GM18508 (cell line): ENCODE measurements around the gene GIPC1.
"Not testable (repeated sequence)": the region's sequence is repeated elsewhere in the genome, so short reads cannot be mapped to it uniquely, and the experiment has no call there.

Source experiments
- ATAC-seq: cut with Tn5 transposase; IDR thresholded peaks from one replicate; pipeline ENCODE4 v1.9.1; 2021; ENCODE audit warnings: moderate number of reproducible peaks; ENCODE audit not compliant: insufficient read depth, unreplicated experiment

Gene GIPC1

DNA sequence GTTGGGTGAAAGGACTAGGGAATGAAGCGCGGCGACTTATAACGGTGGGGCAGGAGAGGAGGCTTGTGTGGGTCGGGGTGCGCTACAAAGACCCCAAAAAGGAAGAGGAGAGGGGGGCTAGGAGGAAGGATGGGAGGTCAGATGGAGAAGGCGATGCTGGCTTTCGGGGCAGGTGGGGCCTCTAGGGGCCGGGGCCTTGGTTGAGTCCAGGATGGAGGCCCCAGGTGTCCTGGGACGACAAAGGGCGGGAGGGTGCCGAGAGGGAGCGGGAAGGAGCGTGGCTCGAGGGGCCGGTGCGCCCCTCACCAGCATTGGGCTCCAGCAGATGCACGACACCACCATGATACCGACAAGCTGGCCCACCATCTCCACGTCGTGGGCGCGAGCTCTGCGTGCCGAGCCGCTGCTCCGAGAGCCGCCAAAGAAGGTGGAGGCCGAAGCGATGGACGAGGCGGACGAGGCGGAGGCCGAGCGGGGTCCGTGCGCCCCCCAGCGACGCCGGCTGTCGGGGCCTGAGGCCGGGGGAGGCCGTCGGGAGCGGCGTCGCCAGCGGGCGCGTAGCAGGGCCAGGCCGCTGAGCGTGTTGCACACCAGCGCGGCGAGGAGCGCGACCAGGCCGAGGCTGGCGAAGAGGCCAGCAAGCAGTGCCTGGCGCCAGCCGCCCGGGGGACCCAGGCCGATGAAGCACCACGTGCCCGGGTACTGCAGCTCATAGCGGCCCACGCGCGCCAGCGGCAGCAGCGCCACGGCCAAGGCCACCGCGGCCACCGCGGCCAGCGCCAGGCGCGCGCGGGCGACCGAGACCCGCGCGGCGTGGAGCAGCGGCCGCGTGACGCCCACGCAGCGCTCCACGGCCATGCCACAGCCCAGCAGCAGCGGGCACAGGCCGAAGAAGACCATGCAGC is 22.6 kb downstream of the GIPC1 start:
- ATAC-seq = no peak

DNA sequence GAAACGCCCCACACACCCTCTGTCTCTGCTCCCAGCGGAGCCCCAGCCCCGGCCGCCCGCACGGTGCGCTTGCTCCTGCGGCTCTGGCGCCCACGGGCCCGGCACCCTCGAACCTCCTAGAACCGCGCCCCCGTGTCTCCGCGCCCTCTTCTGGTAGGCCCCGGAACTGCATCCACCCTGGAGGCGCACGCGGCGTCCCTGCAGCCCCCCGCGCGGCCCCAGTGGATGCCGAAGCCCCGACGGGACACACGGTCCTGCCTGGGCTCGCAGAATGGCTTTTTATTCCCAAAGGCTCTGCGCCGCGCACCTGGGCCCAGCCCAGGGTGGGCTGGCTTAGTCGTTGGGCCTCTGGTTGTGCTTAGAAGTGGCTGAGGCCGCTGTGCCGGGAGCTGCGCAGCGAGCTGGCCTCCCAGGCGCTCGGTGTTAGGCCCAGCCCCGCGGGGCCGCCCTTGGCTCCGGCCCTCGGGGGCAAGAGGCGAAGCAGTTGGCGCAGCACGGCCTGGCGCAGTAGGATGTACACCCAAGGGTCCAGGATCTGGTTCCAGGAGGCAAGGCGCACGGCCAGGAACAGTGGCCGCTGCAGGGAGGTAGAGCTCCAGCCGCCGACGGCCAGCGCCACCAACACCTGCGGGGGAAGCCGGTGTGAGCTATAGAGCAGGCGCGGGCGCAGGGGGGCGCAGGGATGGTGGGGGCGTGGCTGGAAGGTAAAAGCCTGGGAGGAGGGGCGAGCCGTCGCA is 23.6 kb downstream of the GIPC1 start:
- ATAC-seq = no peak

DNA sequence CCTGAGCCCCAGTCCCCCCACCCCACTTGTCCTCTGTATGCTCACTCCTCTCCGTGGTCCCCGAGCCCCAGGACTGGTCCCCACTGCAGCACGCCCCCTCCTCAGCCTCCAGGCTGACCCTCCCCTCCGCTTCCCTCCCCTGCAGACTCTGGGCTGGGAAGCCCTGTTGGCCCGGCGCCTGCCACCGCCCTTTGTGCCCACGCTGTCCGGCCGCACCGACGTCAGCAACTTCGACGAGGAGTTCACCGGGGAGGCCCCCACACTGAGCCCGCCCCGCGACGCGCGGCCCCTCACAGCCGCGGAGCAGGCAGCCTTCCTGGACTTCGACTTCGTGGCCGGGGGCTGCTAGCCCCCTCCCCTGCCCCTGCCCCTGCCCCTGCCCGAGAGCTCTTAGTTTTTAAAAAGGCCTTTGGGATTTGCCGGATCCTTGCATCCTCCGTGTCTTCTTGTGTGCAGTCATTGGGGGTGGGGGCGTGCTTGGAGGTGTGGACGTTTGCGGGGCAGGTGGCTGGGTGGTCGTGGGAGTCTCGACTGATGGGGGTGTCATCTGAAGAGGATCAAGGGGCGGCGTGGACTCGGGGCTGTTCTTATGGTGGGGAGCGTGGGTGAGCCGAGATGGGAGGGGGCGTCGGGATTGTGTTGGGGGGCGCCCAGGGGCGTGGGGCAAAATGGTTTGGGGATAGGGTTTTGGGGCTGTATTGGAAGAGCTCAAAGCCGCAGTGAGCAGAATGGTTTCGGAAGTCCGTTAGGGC is 24.3 kb downstream of the GIPC1 start:
- no peak for ATAC-seq

DNA sequence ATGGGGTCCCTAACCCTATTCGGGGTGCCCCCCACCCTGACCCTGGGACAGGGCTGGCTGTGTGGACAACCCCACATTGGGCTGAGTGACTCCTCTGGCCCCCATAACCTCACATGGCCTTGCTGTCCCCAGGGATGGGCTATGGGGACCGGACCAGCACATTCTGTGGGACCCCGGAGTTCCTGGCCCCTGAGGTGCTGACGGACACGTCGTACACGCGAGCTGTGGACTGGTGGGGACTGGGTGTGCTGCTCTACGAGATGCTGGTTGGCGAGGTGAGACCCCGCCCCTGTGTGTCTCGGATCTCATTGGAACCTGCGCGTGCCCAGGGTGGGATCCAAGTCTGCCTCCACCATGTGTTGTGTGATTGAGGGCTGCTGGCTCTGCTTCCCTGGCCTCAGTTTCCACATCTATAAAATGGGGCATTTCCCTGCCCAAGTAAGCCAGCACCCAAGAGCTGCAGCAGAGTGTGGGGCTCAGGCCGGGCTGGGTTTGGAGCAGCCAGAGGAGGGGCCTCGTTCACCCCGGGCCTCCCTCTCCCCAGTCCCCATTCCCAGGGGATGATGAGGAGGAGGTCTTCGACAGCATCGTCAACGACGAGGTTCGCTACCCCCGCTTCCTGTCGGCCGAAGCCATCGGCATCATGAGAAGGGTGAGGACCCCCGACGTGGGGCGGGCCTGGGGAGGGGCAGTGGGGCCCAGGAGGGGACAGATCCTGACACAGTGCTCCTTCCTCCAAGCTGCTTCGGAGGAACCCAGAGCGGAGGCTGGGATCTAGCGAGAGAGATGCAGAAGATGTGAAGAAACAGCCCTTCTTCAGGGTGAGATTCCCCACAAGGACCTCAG is 25.7 kb downstream of the GIPC1 start:
- ATAC-seq = no peak

DNA sequence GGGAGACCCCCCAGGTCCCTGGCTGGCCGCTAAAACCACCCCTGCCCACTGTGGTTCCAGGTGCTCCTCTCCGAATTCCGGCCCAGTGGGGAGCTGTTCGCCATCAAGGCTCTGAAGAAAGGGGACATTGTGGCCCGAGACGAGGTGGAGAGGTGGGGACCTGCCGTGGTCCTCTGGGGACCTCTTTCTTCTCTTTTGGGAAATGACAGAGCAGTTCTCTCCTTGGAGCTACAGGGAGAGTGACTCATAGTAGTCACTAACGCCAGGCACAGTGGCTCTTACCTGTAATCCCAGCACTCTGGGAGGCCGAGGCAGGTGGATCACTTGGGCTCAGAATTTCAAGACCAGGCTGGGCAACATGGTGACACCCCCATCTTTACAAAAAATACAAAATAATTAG is 28.1 kb downstream of the GIPC1 start:
- no peak for ATAC-seq

DNA sequence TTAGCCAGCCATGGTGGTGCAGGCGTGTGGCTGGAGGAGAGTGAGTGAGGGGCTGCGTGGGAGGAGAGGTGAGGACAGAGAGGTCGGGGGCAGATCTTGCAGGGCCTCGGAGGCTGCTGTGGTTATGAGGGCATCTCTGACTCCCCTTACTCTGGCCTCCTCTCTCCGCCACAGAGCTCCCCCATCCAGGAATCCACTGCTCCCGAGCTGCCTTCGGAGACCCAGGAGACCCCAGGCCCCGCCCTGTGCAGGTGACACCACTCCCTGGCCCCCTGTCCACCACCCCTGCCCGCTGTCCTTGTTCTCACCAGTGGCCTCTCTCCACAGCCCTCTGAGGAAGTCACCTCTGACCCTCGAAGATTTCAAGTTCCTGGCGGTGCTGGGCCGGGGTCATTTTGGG is 28.5 kb downstream of the GIPC1 start:
- ATAC-seq = no peak

DNA sequence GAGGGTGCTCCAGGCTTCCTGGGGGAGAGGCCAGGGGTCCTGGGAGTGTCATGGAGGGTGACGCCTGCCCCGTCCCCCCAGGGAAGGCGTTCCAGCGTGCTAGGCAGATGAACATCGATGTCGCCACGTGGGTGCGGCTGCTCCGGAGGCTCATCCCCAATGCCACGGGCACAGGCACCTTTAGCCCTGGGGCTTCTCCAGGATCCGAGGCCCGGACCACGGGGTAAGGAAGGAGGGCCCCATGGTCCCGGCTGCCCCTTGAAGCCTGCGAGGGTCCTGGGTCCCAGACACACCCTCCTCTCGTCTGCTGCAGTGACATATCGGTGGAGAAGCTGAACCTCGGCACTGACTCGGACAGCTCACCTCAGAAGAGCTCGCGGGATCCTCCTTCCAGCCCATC is 32.2 kb downstream of the GIPC1 start:
- ATAC-seq = no peak

DNA sequence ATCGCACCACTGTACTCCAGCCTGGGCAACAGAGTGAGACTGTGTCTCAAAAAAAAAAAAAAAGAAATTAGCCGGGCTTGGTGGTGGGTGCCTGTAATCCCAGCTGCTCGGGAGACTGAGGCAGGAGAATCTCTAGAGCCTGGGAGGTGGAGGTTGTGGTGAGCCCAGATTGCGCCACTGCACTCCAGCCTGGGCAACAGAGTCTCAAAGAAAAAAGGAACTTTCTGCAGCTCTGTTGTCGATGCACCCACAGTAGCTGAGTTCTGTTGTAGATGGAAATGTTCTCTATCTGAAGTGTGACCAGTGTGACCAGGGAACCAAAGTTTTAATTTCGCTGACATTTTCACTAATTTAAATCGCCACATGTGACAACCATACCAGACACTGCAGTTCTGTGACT is 33.5 kb downstream of the GIPC1 start:
- not testable (repeated sequence) for ATAC-seq

DNA sequence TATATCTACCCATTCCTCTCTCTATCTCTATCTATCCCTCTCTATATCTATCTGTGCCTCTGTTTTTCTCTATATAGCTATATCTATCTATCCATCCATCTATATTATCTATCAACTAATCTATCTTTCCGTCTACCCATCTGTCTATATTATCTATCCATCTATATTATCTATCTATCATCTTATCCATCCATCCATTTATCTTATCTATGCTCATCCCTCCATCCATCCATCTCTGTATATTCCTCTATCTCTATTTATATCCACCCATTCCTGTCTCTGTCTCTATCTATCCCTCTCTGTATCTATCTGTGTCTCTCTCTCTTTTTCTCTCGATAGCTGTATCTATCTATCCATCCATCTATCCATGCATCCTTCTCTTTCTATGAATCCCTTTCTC is 35.0 kb downstream of the GIPC1 start:
- no peak for ATAC-seq

DNA sequence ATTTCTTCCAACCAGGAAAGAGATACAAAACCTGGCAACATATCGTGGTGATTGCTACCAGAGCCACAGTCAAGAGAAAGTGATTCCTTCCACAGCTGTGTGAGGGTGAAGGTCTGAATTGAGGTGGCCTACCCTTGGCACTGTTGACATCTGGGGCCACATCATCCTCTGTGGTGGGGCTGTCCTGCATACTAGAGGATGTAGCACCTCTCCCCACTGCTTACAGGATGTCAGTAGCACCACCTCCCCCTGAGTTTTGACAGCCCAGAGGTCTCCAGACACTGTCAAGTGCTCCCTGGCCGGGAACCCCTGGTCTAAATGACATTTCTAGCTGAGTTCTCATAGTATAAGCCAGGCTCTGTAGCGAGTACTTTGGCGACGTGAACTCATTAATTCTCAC is 36.2 kb downstream of the GIPC1 start:
- no peak for ATAC-seq

DNA sequence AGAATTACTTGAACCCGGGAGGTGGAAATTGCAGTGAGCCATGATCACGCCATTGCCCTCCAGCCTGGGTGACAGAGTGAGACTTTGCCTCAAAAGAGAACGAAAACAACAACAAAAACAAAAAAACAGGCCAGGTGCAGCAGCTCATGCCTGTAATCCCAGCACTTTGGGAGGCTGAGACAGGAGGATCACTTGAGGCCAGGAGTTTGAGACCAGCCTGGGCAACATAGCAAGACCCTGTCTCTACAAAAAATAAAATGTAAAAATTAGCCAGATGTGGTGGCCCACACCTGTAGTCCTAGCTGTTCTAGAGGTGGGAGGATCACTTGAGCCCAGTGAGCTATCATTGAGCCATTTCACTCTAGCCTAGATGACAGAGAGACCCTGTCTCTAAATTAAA is 43.6 kb downstream of the GIPC1 start:
- ATAC-seq = not testable (repeated sequence)

DNA sequence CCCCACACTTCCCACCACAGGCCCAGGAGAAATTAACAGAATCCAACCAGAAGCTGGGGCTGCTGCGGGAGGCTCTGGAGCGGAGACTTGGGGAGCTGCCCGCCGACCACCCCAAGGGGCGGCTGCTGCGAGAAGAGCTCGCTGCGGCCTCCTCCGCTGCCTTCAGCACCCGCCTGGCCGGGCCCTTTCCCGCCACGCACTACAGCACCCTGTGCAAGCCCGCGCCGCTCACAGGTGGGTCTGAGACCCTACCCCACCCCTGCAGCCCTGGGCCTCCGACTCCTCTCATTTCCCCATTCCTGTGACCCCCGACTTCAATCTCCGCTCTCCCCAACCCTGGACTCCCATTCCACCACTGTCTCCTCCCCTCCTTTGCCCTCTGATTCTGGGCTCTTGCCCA is 45.1 kb downstream of the GIPC1 start:
- no peak for ATAC-seq

DNA sequence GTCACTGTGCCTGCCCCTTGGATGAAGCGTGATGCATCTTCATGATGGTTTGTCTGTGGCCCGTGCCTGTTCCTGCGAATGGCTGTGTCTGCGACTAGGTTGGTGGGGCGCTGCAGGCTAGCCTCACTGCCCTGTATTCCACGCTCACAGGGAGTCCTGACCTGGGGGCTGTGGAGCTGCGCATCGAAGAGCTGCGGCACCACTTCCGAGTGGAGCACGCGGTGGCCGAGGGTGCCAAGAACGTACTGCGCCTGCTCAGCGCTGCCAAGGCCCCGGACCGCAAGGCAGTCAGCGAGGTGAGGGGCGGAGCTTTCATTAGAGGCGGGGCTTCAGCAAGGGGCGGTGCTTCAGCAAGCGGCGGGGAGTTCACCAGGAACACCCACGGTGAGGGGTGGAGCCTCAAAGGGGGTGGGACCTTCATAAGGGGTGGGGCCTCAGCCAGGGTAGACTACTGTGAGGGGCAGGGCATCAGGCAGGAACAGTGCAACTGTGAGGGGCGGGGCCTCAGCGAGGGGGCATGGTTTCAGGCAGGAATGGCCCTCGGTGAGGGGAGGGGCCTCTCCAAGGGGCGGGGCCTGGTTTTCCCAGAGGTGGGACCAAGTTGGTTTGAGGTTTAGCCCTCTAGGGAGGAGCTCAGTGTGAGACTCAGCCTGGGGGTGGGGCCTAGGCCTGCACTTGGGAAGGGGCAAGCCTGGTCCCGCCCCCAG is 45.6 kb downstream of the GIPC1 start:
- ATAC-seq = no peak

DNA sequence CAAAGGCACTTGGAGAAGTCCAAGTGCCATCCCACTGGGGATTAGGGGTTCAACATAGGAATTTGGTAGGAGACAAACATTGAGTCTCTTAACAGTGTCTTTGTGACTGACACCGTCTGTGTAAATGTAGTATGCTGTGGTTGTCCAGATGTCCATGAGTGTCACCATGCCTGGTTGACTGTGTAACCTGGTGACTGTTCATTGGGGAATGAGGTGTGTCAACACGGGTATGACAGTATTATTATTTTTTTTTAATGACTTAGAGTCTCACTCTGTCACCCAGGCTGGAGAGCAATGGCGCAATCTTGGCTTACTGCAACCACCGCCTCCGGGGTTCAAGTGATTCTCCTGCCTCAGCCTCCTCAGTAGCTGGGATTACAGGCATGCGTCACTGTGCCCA is 46.6 kb downstream of the GIPC1 start:
- ATAC-seq = no peak

DNA sequence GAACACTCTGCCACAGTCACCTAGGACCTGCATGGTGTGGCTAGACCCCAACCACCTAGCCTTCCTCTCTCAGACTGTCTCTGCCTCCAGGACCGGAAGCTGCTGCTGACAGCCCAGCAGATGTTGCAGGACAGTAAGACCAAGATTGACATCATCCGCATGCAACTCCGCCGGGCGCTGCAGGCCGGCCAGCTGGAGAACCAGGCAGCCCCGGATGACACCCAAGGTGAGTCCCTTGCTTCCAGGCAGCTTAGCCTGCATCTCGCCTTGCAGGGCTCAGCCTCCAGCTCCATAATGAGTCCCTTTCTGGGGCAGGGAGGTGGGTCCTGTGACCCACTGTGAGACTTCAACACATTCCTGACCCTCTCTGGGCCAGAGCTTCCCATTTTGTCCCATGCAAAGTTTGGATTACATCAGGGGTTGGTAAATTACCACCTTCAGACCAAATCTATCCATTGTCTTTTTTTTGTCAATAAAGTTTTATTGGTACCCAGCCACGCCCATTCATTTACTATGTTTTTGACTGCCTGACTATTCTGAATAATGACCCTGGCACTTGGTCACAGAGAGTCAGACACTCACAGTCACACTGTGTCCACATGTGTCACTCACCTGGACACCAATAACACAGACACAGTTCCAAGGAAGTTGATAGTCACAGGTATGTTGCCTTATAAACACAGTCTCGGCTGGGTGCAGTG is 49.4 kb downstream of the GIPC1 start:
- ATAC-seq = no peak

DNA sequence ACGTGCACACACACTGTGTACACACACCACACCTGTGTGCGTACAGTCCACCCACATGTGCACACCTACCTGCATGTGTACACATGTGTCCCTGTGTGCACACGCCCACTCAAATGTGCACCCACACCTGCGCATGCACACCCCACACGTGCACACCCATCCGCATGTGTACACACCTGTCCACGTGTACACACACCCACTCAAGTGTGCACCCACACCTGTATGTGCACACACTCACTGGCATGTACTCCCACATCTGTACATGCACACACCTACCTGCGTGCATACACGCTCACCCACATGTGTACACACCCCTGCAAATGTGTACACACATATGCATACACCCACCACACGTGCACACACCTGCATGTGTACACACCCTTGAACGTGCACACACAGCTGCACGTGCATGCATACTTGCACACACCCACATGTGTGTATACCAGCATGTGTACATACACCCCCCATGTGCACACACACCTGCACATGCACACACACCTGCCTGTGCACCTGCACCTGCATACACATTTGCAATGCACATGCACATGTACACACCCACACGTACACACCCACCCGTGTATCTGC is 52.2 kb downstream of the GIPC1 start:
- no peak for ATAC-seq

DNA sequence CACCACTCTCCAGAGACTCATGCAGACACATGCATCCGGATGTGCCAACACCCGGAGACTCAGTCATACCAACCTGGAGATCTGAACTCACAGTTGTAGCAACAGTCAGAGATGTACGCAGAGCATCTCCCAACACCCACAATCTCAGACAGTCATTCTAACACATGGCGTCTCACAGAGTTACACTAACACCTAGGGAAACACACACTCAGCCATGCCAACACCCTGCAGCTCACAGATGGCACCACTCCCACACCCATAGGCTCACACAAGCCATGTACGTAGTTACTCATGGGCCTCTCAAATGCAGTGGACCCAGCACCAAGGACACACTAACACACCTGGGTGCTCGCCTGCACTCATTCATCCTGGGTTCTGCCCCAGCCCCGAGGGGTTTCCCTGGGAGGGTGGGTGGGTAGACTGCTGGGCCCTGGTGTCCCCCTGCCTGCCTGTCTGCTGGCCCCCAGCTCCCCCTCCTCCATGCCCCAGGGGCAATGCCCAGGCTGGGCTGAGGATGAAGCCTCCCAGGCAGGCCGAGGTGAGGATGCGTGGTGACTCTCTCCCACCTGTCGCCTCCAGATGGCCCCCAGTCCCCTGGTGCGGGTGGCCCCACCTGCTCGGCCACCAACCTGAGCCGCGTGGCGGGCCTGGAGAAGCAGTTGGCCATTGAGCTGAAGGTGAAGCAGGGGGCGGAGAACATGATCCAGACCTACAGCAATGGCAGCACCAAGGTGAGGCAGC is 52.9 kb downstream of the GIPC1 start:
- no peak for ATAC-seq
